ENCODE data around the gene MT1E. TPM values are rescaled to one million over a fixed set of nuclear protein-coding genes. Genes with fewer than 3 reads are reported as not detected.

MT1E gene
- total and polyA plus RNA-seq, 4 experiments from 2014 or later, result 6.8 to 16.0 TPM; not detected in 2

GRCh38 chr16:56643080-56643778 is 17.6 kb downstream of the MT1E start:
- Mint-ChIP-seq H3K4me3 (peak overlapping the region; percentile 75 to 84 (median 79)), H3K9me3 (no peaks in the 10 kb centered on the region), H3K27me3 (peaks cover 12 to 23% of the 10 kb centered on the region in 2 donors), H3K36me3 (no peaks in the 10 kb centered on the region), H3K4me1 (peaks cover 18 to 22% (median 19%) of the 10 kb centered on the region in 4 donors), H3K27ac (peak overlapping the region in 5 of 7 donors; percentile 63 to 77 (median 67))
- H3K4me1 ChIP-seq (ENCODE audit: insufficient read depth, low read length), result peaks cover 16% of the 10 kb centered on the region
- peak overlapping the region in 1 of 2 donors; percentile 0 for H3K4me3 ChIP-seq (ENCODE audit: low read length in 2 of 2)
- no peaks in the 10 kb centered on the region for H3K9me3 ChIP-seq (ENCODE audit: control insufficient read depth in 1 of 2, low read length in 2 of 2)
- POLR2A ChIA-PET (ENCODE audit: partially characterized antibody), result interaction anchor here (0.6 to 3.5 kb wide), 13 partner anchors 14 to 58 kb away, joined by 3 to 21 read pairs (median 3); partner anchors contain the start of genes MT1E, MT1F, MT1X and MT2A
- no peak overlapping the region for H3K27ac ChIP-seq (ENCODE audit: low read depth, low read length)
- peaks cover 14% of the 10 kb centered on the region for H3K27me3 ChIP-seq (ENCODE audit: insufficient read depth, low read length)
- H3K36me3 ChIP-seq (ENCODE audit: insufficient read depth, low read length), result no peaks in the 10 kb centered on the region
- CTCF ChIA-PET (ENCODE audit: partially characterized antibody), result interaction anchor here (0.7 to 5.1 kb wide), 20 partner anchors 10 to 129 kb away, joined by 3 to 48 read pairs (median 4); partner anchors contain the start of genes MT1E, MT1X and MT2A
- intact Hi-C loops (cut with micrococcal nuclease), result loop anchor here (1.0 to 2.0 kb wide), 5 partner anchors 14 to 66 kb away; partner anchors contain the start of genes MT1F, MT1X and MT2A
- peak; percentile 63 to 76 (median 71) for DNase-seq

GRCh38 chr16:56643833-56644232 is 18.3 kb downstream of the MT1E start:
- no peak overlapping the region for H3K27ac ChIP-seq (ENCODE audit: low read depth, low read length)
- Mint-ChIP-seq H3K4me1 (peaks cover 16 to 22% (median 18%) of the 10 kb centered on the region in 4 donors), H3K9me3 (no peaks in the 10 kb centered on the region), H3K36me3 (no peaks in the 10 kb centered on the region), H3K4me3 (peak overlapping the region; percentile 75 to 84 (median 79)), H3K27ac (peak overlapping the region in 5 of 7 donors; percentile 41 to 77 (median 63)), H3K27me3 (peaks cover 12 to 19% of the 10 kb centered on the region in 2 donors)
- H3K9me3 ChIP-seq (ENCODE audit: control insufficient read depth in 1 of 2, low read length in 2 of 2), result no peaks in the 10 kb centered on the region
- intact Hi-C loops (cut with micrococcal nuclease), result loop anchor here (1.0 to 2.0 kb wide), 5 partner anchors 13 to 67 kb away; partner anchors contain the start of genes MT1F, MT1X and MT2A
- H3K4me1 ChIP-seq (ENCODE audit: insufficient read depth, low read length), result peaks cover 16% of the 10 kb centered on the region
- no peaks in the 10 kb centered on the region for H3K36me3 ChIP-seq (ENCODE audit: insufficient read depth, low read length)
- peaks cover 8% of the 10 kb centered on the region for H3K27me3 ChIP-seq (ENCODE audit: insufficient read depth, low read length)
- H3K4me3 ChIP-seq (ENCODE audit: low read length in 2 of 2), result peak overlapping the region in 1 of 2 donors; percentile 0
- POLR2A ChIA-PET (ENCODE audit: partially characterized antibody), result interaction anchor here (0.5 to 3.5 kb wide), 13 partner anchors 9 to 58 kb away, joined by 3 to 21 read pairs (median 3); partner anchors contain the start of genes MT1E, MT1F, MT1X and MT2A
- CTCF ChIA-PET (ENCODE audit: partially characterized antibody), result interaction anchor here (0.7 to 5.1 kb wide), 19 partner anchors 9 to 130 kb away, joined by 3 to 48 read pairs (median 5); partner anchors contain the start of genes MT1E, MT1X and MT2A
- no peak for DNase-seq

GRCh38 chr16:56645311-56645710 is 19.7 kb downstream of the MT1E start:
- H3K27me3 Mint-ChIP-seq, result peaks cover 5 to 12% of the 10 kb centered on the region in 2 donors
- H3K36me3 Mint-ChIP-seq, result no peaks in the 10 kb centered on the region
- H3K27ac Mint-ChIP-seq, result no peak overlapping the region
- Histone ChIP-seq H3K4me3 (ENCODE audit: low read length in 2 of 2) (no peak overlapping the region), H3K4me1 (ENCODE audit: insufficient read depth, low read length) (peaks cover 16% of the 10 kb centered on the region), H3K9me3 (ENCODE audit: control insufficient read depth in 1 of 2, low read length in 2 of 2) (no peaks in the 10 kb centered on the region), H3K27ac (ENCODE audit: low read depth, low read length) (no peak overlapping the region), H3K27me3 (ENCODE audit: insufficient read depth, low read length) (no peaks in the 10 kb centered on the region), H3K36me3 (ENCODE audit: insufficient read depth, low read length) (no peaks in the 10 kb centered on the region)
- H3K4me1 Mint-ChIP-seq, result peaks cover 16 to 22% (median 18%) of the 10 kb centered on the region in 4 donors
- POLR2A ChIA-PET (ENCODE audit: partially characterized antibody), result no interaction called here
- CTCF ChIA-PET (ENCODE audit: partially characterized antibody), result interaction anchor here (5.1 kb wide), 1 partner anchor 57 kb away, joined by 48 read pairs; no protein-coding TSS in a partner anchor
- no peak overlapping the region for H3K4me3 Mint-ChIP-seq
- no peak for DNase-seq
- intact Hi-C loops (cut with micrococcal nuclease), result no loop called here
- H3K9me3 Mint-ChIP-seq, result no peaks in the 10 kb centered on the region

- ChIA-PET CTCF (ENCODE audit: partially characterized antibody) (no interaction called here), POLR2A (ENCODE audit: partially characterized antibody) (no interaction called here)
- H3K4me3 Mint-ChIP-seq, result no peak overlapping the region
- no peak for DNase-seq
- peaks cover 5 to 8% of the 10 kb centered on the region in 2 donors for H3K27me3 Mint-ChIP-seq
- H3K27ac ChIP-seq (ENCODE audit: low read depth, low read length), result no peak overlapping the region
- H3K36me3 ChIP-seq (ENCODE audit: insufficient read depth, low read length), result no peaks in the 10 kb centered on the region
- H3K4me1 Mint-ChIP-seq, result peaks cover 16 to 22% (median 18%) of the 10 kb centered on the region in 4 donors
- no peaks in the 10 kb centered on the region for H3K36me3 Mint-ChIP-seq
- peaks cover 16% of the 10 kb centered on the region for H3K4me1 ChIP-seq (ENCODE audit: insufficient read depth, low read length)
- H3K27ac Mint-ChIP-seq, result peak overlapping the region in 1 of 7 donors; percentile 16
- no peaks in the 10 kb centered on the region for H3K9me3 Mint-ChIP-seq
- no peaks in the 10 kb centered on the region for H3K27me3 ChIP-seq (ENCODE audit: insufficient read depth, low read length)
- intact Hi-C loops (cut with micrococcal nuclease), result no loop called here
- H3K4me3 ChIP-seq (ENCODE audit: low read length in 2 of 2), result no peak overlapping the region
- no peaks in the 10 kb centered on the region for H3K9me3 ChIP-seq (ENCODE audit: control insufficient read depth in 1 of 2, low read length in 2 of 2)
These were observed 20.3 kb downstream of the MT1E start for GRCh38 chr16:56645838-56646237.

GRCh38 chr16:56647641-56648431 is 22.3 kb downstream of the MT1E start:
- intact Hi-C loops (cut with micrococcal nuclease), result no loop called here
- Mint-ChIP-seq H3K36me3 (no peaks in the 10 kb centered on the region), H3K4me3 (no peak overlapping the region), H3K27ac (no peak overlapping the region), H3K9me3 (no peaks in the 10 kb centered on the region), H3K4me1 (peaks cover 12 to 16% (median 13%) of the 10 kb centered on the region in 4 donors), H3K27me3 (peaks cover 8 to 11% of the 10 kb centered on the region in 2 donors)
- DNase-seq, result no peak
- H3K4me1 ChIP-seq (ENCODE audit: insufficient read depth, low read length), result peaks cover 14% of the 10 kb centered on the region
- no peak overlapping the region for H3K4me3 ChIP-seq (ENCODE audit: low read length in 2 of 2)
- ChIA-PET POLR2A (ENCODE audit: partially characterized antibody) (no interaction called here), CTCF (ENCODE audit: partially characterized antibody) (no interaction called here)
- H3K36me3 ChIP-seq (ENCODE audit: insufficient read depth, low read length), result no peaks in the 10 kb centered on the region
- H3K27ac ChIP-seq (ENCODE audit: low read depth, low read length), result no peak overlapping the region
- no peaks in the 10 kb centered on the region for H3K27me3 ChIP-seq (ENCODE audit: insufficient read depth, low read length)
- no peaks in the 10 kb centered on the region for H3K9me3 ChIP-seq (ENCODE audit: control insufficient read depth in 1 of 2, low read length in 2 of 2)

GRCh38 chr16:56649271-56649670 is 23.7 kb downstream of the MT1E start:
- ChIA-PET CTCF (ENCODE audit: partially characterized antibody) (interaction anchor here (1.3 kb wide), 1 partner anchor 73 kb away, joined by 5 read pairs; no protein-coding TSS in a partner anchor), POLR2A (ENCODE audit: partially characterized antibody) (no interaction called here)
- H3K27ac ChIP-seq (ENCODE audit: low read depth, low read length), result no peak overlapping the region
- intact Hi-C loops (cut with micrococcal nuclease), result no loop called here
- H3K4me3 ChIP-seq (ENCODE audit: low read length in 2 of 2), result no peak overlapping the region
- H3K4me1 ChIP-seq (ENCODE audit: insufficient read depth, low read length), result peaks cover 1% of the 10 kb centered on the region
- H3K9me3 Mint-ChIP-seq, result no peaks in the 10 kb centered on the region
- no peak for DNase-seq
- H3K27me3 Mint-ChIP-seq, result peaks cover 9 to 15% of the 10 kb centered on the region in 2 donors
- H3K27me3 ChIP-seq (ENCODE audit: insufficient read depth, low read length), result no peaks in the 10 kb centered on the region
- H3K27ac Mint-ChIP-seq, result no peak overlapping the region
- no peaks in the 10 kb centered on the region for H3K36me3 Mint-ChIP-seq
- no peaks in the 10 kb centered on the region for H3K9me3 ChIP-seq (ENCODE audit: control insufficient read depth in 1 of 2, low read length in 2 of 2)
- H3K4me3 Mint-ChIP-seq, result no peak overlapping the region
- peaks cover under 1 to 1% (median 1%) of the 10 kb centered on the region in 4 donors for H3K4me1 Mint-ChIP-seq
- H3K36me3 ChIP-seq (ENCODE audit: insufficient read depth, low read length), result no peaks in the 10 kb centered on the region
